Hematopoietic multipotent progenitor cell treated with erythropoietin and hydrocortisone succinate and interleukin-3 and kit ligand, for 6 days (in vitro differentiated cells): Measurements from ENCODE around the gene TRIM75.
"Not testable (repeated sequence)": the region's sequence is repeated elsewhere in the genome, so short reads cannot be mapped to it uniquely, and the experiment has no call there.

Source experiments
- DNase-seq: peaks from one replicate; pipeline ENCODE4 v3.0.0-alpha.2; 2015

The TRIM75 gene

DNA sequence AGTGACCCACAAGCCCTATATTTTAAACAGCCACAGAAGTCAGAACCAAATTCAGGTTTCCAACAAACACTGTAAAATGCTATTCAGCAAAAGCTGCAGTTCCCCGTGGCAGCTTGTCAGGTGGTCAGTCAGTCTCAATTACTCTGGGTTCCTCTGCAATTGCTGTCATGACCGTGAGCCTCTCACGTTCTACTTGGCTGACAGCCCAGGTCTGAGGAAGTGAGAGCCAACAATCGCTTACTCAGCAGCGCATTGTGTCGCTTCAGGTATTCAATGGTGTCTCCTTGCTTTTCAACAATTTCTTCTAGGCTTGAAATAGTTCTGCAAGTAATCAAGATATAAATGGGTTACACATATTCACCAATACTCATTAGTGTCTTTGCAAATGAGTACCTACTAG, 25.8 kb downstream of the TRIM75 start:
- DNase-seq = peak; percentile 23

DNA sequence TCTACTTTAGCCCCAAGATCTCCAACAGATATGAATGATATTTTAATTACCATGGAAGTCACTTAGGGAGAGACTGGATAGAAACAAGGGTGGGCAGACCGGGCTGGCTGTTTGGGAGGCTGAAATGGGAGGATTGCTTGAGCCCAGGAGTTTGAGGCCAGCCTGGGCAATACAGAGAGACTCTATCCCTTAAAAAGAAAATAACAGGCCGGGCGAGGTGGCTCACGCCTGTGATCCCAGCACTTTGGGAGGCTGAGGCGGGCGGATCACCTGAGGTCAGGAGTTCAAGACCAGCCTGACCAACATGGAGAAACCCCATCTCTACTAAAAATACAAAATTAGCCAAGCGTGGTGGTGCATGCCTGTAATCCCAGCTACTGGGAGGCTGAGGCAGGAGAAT, 31.1 kb downstream of the TRIM75 start:
- not testable (repeated sequence) for DNase-seq

DNA sequence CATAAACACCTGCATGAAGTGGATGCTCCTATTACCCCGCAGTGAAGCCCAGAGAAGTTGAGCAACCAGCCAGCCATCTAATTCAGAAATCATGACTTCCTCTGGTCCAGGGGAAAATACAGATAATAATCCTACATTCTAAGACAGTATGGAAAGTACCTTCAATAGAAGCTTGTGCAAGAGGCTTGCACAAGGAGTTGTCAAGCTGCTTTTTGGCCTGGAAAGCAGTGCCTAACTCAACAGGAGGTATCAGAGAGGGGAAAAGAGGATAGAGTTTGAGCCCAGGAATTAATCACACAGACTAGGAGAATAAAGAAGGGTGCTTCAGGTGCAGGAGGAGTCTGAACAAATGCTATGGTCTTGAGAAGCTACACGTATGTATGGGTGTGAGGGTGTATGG, 32.3 kb downstream of the TRIM75 start:
- DNase-seq = no peak

GRCh38 chr4:165088366-165088765, 34.7 kb downstream of the TRIM75 start:
- DNase-seq = no peak

GRCh38 chr4:165092187-165092586, 38.5 kb downstream of the TRIM75 start:
- DNase-seq = not testable (repeated sequence)

GRCh38 chr4:165094873-165095272, 41.2 kb downstream of the TRIM75 start:
- no peak for DNase-seq

DNA sequence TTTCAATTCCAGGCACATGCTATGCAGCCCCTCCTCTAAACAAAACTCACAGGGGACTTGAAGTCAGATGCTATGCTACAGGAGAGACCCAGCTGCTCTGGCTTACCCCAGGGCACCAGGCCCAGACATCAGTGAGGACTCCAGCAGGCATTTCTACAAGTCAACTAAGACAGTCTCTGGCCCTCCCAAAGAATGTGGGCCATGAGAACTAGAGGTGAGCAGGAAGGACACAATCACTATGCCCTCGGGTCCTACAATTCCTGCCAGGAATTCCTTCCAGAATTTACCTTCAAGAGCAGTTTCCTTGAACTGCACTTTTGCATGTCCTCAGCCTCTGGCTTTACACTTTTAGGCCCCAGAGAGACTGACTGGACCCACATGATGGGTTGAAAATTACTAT, 41.6 kb downstream of the TRIM75 start:
- DNase-seq = no peak

DNA sequence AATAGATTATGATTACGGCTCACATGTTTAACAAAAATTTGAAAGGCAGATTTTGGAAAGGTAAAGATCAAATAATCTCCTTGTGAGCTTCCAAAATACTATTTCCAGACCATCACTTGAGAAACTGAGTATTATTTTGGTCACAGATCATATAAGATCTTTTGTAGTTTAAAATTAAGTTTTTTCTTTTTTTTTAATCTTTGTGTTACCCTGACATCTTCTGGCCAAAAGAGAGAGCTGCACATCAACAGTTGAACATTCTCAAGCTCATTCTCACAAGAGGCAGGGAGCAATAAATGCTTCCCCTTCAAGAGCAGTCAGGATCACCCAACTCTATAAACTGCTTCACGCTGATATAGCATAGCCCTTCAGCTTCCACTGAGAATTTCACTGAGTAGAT, 43.1 kb downstream of the TRIM75 start:
- DNase-seq = peak; percentile 55

GRCh38 chr4:165101641-165102040, 48.0 kb downstream of the TRIM75 start:
- DNase-seq = no peak

DNA sequence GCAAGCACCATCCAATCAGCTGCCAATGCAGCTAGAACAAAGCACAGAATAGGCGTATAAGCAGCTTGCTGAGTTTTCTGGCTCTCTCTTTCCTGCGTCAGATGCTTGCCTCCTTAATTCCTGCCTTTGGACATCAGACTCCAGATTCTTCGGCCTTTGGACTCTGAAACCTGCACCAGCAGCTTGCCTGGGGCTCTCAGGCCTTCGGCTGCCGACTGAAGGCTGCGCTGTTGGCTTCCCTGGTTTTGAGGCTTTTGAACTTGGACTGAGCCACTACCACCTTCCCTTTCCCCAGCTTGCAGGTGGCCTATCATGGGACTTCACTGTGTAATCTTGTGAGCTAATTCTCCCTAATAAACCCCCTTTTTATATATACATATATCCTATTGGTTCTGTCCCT, 52.9 kb downstream of the TRIM75 start:
- DNase-seq = no peak
